ENCODE data around the gene CNPY1.

Gene CNPY1

DNA sequence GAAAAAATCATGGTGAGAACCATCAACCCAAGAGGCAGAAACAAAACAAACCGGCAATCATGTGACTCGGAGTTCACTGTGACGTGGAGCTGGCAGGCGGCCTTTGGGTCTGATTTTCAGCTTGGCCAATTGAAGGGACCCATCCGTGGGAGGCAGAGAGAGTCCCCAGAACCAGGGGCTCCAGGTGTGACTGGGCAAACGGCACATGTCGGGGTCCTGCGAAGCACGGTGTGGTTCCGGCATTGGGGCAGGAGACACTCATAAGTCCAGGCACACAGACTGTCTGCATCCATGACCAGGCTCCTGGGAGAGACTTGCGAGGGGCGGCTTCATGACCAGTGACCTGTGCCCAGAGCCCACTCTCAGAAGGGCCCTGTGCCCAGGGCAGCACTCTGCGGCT lies 12.6 kb upstream of the CNPY1 start:
- DNase-seq (ENCODE audit: low spot score), result no peak

DNA sequence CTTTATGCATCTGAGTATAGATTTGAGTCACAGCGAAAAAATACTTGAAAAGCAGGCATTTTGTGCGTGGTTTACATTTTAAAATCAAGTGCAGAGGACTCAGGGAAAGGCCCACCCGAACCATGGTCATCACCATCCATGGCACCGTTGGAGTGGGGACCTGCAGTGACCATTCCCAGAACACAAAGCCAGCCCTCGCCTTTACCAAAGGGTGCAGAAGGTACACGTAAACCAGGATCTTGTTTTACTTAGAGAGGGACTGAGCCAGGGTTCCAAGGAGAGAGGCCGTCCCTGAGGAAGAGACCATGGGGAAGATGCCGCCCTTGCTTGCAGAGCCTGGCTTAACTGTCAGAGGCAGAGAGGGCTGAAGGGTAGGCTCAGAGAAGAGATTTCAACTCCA lies 12.0 kb upstream of the CNPY1 start:
- no peak for DNase-seq (ENCODE audit: low spot score)

DNA sequence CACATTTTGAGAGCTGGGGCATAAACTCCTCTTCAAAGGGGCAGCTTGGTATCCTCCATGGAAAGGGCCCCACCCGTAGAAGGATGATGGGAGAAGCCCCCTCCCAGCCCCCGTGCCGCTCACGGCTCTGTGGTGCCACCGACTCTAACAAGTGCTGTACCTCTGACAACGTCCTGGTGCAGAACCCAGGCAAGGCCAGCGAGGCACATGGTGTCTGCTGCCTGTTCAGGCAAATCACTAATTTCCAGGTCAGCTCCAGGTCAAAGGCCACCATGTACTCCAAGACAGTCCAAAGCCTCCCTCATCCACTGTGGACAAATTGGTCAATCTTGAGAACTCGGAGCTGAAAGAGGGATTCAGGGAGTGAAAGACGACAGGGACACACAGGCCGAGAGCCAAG lies 11.4 kb upstream of the CNPY1 start:
- DNase-seq (ENCODE audit: low spot score), result no peak

DNA sequence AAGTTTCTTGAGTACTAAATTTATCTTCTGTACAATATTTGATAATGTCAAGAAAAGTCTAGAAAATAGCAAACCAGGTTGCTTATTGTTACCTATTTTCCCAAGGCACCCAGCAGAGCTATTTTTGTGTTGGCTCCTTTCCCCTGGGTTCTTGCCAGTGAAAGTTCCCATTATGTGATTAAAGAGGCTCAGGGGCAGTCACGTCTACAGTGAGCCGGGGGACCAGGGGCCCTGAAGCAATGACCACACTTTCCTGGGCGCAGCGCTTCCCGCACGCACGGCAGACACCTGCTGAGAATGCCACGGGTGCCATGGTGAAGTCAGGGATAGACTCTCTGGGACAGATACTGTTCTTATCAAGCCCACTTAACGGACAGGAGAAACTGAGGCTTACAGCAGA lies 10.4 kb upstream of the CNPY1 start:
- no peak for DNase-seq (ENCODE audit: low spot score)

DNA sequence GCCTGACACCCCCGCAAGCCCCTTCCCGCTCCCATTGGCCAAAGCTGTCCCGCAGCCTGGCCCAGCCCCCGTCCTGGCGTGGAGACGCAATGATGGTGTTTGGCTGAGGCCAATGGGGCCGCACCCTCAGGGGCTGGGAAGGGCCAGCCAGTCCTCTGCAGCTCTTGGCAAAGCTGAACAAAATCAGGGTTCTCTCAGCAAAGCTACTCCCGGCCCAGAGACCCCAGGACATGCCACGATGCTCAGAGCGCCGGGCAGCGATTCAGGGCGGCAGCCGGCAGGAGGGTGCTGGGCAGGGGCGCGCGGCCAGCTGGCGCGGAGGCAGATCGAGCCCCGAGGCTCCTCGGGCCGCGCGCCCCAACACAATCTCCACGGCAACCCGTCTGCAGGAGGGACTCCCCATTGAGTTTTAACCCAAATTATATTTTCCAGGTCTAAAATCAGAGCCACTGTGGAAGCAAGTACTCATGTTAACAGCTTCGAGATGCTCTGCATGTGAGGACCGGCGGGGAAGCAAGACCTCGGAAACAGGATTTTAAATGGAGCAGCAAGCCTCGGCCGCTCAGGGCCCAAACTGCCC lies 8.8 kb upstream of the CNPY1 start:
- no peak for DNase-seq (ENCODE audit: low spot score)

DNA sequence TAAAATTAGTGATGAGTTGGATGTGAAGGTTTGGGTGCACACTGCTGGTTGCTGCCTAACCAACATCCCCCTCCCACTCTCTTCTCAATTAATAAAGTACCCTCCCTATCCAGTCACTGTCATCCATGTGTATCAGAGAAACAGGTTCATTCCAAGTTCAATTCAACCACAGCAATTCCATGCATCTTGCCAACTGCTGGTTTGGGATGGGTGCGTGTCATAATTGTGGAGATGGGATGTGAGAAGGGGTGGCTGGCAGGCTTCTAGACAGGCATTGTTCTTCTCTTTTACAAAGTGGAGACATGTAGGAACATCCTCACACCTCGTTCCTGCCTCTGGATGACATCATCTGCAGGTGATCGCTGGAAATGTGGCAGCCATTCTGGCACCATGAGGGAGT lies 7.5 kb upstream of the CNPY1 start:
- DNase-seq (ENCODE audit: low spot score), result no peak

DNA sequence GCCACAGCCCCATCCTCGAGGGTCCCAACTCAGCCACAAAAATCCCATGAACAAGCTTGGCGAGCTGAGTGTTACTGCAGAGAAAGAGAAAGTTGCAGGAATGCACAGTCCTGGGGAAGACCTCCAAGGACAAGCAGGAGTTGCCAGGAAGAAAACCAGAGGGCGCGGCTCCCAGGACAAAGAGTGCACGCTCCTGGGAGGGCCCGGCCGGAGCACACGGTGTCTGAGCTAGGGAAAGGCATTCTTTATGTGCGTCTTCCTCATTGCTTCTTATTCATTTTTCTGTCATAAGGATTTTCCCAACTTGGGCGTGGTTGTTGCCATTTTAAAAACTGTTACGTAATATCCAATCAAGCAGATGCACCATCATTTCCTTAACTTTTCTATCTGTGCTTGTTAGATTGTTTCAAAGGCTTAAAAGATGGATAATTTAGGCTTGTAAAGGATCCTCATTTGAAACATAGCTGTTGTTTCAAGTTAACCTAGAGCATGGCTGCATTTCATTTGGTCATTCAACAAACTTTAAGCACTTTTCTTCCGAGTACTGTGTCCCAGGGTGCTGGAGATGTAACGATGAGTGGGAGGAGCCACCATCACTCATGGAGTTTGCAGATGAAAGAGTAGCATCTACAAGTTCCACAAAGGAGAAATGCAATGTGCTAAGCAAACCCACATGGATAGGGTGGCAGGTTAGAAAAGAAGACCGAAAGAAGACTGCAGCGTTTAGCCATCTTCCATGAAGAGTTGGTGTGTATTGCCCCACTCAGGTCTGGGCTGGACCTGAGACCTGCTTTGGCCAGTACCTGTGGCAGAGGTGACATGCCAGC lies 5.6 kb upstream of the CNPY1 start:
- DNase-seq (ENCODE audit: low spot score), result no peak

DNA sequence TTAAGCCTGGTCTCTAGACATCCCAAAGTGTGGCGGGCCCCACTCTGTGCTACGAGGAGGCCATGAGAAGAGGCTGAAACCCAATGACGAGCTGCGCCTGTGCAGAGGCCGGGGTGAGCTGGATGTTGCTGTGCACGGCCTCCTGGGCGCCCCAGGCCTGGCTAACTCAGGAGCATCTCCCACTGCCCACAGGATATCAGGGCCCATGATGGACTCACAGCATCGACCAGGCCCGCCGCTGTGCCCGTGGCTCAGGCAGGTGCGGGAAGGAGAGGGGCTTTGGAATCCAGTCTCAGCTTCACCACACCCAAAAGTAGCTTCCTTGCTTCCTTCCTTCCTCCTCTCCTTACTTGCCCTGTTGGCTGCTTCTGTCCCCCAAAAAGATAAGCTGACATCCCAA lies 4.6 kb upstream of the CNPY1 start:
- DNase-seq (ENCODE audit: low spot score), result no peak

DNA sequence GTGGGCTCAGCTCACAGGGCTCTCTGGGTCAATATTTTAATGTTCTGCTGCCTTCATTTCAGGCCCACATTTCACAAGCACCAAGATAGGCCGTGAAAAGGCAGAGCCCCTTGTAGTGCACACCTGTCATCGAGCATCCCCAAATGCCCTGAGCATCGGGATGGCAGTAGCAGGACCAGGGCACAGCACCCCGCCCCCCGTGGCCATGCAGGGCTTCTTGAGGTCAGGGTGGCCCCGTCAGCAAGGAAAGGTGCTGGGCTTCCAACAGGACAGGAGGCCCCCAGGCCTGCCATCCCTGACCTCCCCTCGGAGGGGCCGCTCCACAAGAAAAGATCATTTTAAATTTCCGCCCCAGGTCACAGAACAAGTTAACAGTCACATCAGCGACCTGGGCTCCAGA lies 2.9 kb upstream of the CNPY1 start:
- DNase-seq (ENCODE audit: low spot score), result no peak

DNA sequence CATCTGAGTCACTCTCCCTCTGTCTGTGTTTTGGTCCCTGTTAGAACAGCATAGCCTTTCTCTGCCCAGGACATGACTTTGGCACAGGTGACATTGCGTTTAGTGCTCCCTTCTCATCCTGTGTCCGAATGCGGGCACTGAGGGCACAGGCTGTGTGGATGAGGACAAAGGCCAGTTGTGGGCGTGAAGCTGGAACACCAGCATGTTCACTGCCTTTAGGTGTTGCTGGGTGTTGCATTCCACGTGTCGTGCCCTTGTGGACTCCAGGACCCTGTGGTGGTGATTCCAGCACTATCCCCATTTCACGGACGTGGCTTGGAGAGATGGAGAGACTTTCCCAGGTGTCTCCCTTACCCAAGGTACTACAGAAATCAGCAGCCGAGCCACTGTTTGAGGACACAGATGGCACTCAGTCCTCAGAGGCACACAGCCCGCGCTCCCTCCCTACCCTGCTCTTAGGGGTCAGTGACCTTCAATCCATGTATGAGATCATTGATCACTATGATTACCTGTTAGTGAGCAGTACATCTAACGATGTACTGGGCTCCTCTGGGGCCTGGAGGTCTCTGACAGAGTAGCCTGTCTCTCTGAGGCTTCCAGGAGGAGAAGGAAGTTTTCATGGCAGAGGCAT lies 917 bp upstream of the CNPY1 start:
- no peak for DNase-seq (ENCODE audit: low spot score)

DNA sequence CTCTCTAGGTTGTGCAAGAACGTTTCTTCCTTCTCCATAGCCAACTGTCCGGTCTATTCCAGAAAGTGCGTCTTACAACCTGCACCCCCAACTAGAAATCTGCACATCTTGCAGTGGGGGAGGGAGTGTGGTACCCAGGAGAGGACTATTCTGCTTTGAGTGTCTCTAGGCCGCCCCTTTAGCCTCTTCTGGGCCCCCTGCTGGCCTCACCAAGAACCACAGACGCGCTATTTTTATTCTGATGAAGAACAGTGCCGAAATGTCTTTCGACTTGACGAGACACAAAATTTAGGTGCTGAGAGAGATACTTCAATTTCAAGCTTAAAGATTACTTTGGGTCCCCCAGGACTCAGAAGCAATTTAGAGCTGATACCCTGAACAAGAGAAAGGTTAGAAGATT lies 1.0 kb downstream of the CNPY1 start:
- no peak for DNase-seq (ENCODE audit: low spot score)

DNA sequence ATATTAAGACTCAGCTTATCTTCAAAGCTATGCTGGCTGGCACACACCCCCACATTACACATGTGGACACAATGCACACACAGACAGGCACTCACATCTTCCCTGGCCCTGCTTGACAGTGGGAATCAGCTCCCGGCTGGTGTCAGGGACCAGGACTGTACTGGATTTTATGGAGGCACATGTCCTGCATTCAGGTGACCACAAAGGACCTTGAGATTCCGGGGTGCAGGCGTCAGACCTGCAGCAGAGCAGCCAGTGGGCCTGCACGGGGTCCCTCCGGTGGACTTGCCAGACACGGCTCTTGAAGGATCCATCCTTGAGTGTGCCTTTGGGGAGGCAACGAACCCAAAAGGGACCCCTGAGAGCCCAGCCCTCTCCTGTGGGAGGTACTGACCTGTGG lies 1.9 kb downstream of the CNPY1 start:
- no peak for DNase-seq (ENCODE audit: low spot score)

DNA sequence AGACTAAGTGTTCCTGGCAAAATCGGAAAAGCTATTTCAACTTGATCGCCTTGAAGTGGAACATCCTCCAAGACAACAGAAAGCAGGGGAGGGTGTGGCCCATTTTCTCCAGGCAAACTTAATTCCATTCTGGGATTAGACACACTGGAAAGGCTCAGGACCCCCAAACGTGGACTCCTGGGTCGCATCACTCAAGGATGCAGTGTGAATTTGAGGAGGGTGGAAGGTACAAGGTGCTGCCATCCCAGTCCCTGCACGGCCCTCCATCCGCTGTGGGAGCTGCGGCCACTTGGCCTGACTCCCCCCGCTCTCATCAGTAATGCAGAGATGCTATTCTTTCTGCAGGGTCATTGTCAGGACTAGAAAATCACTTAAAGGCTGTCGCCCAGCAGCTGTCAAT lies 2.4 kb downstream of the CNPY1 start:
- no peak for DNase-seq (ENCODE audit: low spot score)

DNA sequence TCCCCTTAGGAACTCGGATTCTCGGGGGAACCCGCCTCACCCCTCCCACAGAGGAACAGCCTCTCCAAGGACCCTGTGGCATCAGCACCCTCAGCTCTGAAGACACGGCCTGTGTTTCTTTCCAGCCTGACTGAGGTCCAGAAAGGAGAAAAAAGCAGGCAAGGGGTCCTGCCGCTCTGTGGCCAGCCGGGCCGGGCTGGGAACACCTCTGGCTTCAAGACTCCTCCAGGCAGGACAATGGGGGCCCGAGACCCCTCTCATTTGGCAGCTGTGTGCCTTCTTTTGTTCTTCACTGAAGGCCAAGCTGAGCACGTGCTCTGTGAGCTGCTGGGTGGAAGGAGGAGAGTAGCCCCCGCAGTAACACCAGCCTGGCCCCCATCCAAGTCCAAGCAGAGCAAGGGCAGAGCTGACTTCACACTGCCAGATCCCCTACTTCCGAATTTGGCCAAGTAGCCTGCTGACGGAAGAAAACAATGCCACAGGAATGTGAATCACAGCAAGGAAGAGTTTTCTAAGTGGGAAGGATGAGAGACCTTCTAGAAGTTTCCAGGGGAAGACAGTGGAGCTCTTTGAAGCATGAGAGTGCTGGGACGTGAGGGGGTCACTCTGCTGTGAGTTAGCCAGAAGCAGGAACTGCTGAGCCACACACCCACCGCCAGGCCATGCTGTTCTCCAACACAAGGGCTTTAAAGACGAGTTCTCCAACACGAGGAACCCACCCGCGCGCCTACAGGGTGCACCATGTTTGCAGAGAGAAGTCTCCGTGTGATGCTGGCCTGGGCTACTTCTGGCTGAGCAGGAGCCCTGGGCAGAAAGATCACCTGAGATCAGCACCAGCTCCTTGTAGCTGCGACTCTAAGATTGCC lies 3.1 kb downstream of the CNPY1 start:
- no peak for DNase-seq (ENCODE audit: low spot score)

DNA sequence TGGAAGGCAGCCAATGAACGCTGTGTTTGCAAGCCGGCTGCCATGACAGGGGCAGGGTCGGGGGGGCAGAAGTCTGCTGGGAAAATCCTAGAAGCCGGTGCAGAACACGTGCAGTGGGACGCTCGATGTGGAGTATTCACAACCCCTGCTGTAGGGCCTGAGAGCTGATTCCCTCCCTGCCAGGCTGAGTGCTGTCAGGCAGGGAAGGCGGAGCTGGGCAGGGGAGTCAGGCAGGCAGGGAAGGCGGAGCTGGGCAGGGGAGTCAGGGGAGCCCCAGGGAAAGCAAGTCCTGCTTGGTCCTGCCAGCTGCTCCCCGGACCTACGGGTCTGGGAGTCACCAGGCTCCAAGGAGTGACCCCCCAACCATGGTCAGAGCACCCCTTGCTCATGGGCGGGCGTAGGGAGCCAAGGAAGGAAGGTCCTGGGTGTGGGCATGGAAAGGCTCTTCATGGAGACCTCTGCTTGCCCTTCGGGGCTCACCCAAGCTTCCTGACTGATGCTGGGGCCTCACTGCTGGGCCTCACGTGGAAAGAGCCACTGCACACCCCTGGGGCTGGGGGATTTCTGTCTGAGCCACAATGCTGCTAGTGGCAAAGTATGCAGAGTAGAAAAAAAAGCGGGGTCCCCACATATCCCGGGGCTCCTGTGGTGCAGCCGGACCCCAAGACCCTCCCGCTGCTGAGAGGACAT lies 4.2 kb downstream of the CNPY1 start:
- DNase-seq (ENCODE audit: low spot score), result no peak

DNA sequence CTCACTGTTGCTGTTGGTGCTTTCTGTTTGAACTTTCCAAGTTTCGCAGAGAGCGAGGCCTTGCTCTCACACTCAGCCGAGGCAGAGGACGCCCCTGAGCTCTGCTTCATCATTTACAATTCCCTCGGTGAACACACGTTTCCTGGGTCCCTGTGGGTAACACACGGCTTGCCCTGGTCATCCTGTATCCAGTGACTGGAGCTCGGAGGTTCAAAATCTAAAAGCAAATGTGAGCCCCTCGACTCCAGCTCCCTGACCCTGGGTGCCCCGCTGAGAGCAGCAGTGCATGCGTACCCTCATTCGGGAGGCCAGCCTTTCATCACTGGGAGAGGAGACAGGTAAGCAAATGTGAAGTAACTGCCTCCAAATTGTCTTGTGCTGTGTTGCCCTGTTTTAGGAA lies 5.8 kb downstream of the CNPY1 start:
- DNase-seq (ENCODE audit: low spot score), result no peak

DNA sequence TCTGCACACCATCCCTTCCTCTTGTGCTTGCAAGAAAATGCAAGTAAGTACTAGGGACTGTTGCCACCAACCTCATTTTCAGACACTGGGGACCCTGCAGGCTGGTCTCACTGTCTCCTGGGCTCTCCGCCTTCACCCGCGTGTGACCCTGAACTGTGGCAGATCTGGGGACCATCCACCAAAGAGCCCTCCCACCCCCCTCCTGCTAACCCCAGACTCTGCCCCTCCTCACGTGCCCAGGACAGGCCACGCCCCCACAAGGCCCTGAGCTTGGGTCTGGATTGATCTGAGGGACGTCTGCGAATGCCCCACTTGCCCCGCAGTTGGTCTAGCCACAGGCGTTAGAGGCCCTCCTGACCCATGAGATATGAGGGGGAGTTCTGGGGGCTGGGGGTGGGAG lies 8.1 kb downstream of the CNPY1 start:
- DNase-seq (ENCODE audit: low spot score), result no peak

DNA sequence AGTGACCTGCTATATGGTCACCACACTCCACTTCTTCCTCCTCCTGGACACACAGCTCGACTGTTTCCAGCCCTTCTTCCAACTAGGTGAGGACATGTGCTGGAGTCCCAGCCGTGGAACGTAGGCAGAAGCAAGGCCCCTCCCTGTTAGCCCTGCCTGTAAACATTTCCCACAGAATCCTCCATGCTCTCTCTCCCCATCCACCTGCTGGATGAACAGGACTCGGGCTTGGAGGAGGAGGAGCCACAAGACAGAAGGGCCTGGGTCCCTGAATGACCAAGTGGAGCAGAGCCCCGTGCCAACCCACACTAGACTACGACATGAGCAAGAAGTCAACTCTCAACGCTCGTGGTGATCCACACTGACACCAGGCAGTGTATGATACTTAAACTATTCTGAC lies 9.9 kb downstream of the CNPY1 start:
- DNase-seq (ENCODE audit: low spot score), result no peak

DNA sequence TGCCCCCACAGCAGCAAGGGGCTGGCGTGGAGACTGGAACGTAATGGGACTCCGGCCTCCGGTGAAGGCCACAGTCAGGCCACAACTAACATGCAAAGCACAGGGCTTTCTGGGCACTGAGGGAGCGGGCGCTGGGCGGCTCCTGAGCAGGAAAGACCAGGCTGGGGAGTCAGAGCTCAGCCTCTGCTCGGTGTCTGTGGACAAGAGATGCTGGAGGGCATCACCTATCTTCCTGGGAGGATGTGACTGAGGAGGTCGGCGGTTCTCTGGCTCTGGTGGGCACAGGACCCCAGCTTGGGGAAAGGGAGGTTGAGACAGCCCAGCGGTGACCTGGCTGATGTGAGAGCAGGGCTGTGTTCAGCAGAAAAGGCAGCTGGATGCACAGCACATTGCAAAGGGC lies 11.7 kb downstream of the CNPY1 start:
- DNase-seq (ENCODE audit: low spot score), result no peak

DNA sequence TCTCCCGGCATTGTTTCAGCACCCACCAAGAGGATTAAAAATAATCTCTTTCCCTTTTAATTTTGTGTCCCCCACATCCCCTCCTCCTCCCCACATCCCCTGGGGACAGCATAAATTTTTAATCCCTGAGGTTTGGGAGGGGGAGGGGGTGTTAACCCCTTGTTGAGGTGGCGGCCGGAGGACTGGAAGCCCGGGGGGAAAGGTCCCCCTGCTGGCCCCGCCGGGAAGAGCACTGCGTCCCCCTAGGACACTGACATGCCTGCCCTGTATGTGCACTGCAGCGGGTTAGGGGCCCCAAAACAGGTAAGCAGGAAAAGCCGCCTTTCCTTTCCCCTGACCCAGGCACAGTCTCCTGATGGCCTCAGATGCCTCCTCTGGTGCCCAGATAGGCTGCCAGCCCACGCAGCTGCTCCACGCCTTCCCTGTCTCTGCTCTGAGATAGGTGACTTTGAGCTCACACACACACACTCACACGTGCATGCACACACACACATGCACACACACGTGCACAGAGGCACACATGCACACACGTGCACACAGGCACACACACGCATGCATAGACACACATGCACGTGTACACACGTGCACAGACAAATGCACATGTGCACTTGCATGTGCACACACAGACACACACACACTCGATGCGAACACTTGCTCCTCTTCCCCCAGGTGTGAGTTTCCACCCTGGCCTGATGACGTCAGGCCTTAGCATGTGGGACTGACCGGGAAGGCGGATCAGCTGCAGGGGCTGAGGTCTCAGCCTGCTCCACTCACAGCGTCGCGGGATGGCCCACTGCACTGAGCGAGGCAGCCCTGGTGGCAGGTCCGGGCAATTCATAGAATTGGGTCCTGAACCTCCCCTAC lies 12.3 kb downstream of the CNPY1 start:
- DNase-seq (ENCODE audit: low spot score), result no peak
